SH-SY5Y (cell line): Measurements from ENCODE around the gene CD82.

Experiments used
- GATA2 ChIP-seq: IDR thresholded peaks from 2 replicates; pipeline ENCODE4 v1.6.1; 2011; ENCODE audit warnings: mild to moderate bottlenecking, low read depth, low read length
- GATA3 ChIP-seq: IDR thresholded peaks from 2 replicates; pipeline ENCODE4 v1.6.1; 2011; ENCODE audit warnings: low read depth, mild to moderate bottlenecking, low read length, moderate library complexity

- TF ChIP-seq GATA2 (no peak), GATA3 (no peak)
These were observed 34.8 kb downstream of the CD82 start for GRCh38 chr11:44600261-44600660.
